Heart left ventricle (tissue), 13 donors: Measurements from ENCODE around the gene FAM20C.

Source experiments
- CTCF ChIP-seq, 12 donors: fragments of 200-600 bp; sonication (generic) in 4 of 12; IDR thresholded peaks; one replicate each; pipeline versions ENCODE4 v1.5.0 to v1.8.0; 2018 to 2022; ENCODE audit warnings: antibody characterized with exemption in 12 of 12, mild to moderate bottlenecking in 5 of 12
- POLR2A ChIP-seq, 2 donors: fragments of 450-650 bp; IDR thresholded peaks; one replicate each; pipeline ENCODE4 v1.6.1; 2017; ENCODE audit warnings: antibody characterized with exemption in 2 of 2, mild to moderate bottlenecking in 2 of 2, moderate library complexity in 2 of 2
- donor health status: ischemic (EF 13 %, LVEDD 7.1; RV severe dilation, severe dysfunction).
- donor health status: DM: no; HTN: yes; CAD: no.
- donor health status: DM: no; HTN: no; CAD: no.
- donor health status: ischemic (EF 25% LVEDD 6.9; RV normal size, moderate dysfunction).
- donor health status: ischemic (EF 25% LVEDD 5.7; RV mildly dilated, moderate dysfunction).
- donor health status: ischemic (EF 35%, LVEDD 5.7; RV mildly dilated, moderate dysfunction).
- donor health status: nonischemic (EF 11% LVEDD 7.7; RV severe dilation, severe dysfunction).
- donor health status: DM: yes; HTN: yes; CAD: no.
- donor health status: PGD.
- donor health status: ischemic (EF 29% LVEDD 5.4; RV normal size, mild dysfunction).
- donor health status: nonischemic (EF 23%, LVEDD 6.1; RV moderate dilation, normal function).

GRCh38 chr7:158771-159170 lies 33.6 kb upstream of the FAM20C start:
- no peak for TF ChIP-seq CTCF (IDR thresholded peaks at IDR 0.05)
- TF ChIP-seq POLR2A (IDR thresholded peaks at IDR 0.05) = no peak
